Measurements from ENCODE around the gene SCCPDH. TPM values are rescaled to one million over a fixed set of nuclear protein-coding genes. Genes with fewer than 3 reads are reported as not detected.
A peak's percentile ranks its signal among the peaks of the same experiment; 100 is the strongest.

SCCPDH gene
- total and polyA plus RNA-seq, 2 donors (not counting 1 experiment from before 2014, with no cell fraction given) = 47.8 to 58.0 TPM

DNA sequence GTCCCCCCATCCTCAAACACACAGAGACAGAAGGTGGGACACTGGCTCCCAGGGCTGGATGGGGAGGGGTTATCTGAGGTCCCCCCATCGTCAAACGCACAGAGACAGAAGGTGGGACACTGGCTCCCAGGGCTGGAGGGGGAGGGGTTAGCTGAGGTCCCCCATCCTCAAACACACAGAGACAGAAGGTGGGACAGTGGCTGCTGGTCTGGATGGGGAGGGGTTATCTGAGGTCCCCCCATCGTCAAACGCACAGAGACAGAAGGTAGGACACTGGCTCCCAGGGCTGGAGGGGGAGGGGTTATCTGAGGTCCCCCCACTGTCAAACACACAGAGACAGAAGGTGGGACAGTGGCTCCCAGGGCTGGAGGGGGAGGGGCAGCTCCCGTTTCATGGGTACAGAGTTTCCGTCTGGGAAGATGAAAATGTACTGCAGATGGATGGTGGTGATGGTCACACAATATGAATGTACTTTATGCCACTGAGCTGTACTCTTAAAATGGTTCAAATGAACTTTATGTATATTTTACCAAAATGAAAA is 69.2 kb downstream of the SCCPDH start:
- Histone ChIP-seq H3K9me3 (ENCODE audit: control insufficient read depth, insufficient read depth, low read depth, low read length) (no peaks in the 10 kb centered on the region), H2AFZ (ENCODE audit: low read length) (no peak overlapping the region), H3K27me3 (ENCODE audit: control insufficient read depth, insufficient read depth, low read length) (no peaks in the 10 kb centered on the region), H3K4me3 (replicated peaks in 1 of 4; ENCODE audit: control extremely low read depth in 1 of 4, insufficient read depth in 1 of 4, low read depth in 3 of 4, low read length in 4 of 4) (no peak overlapping the region), H3K27ac (ENCODE audit: insufficient read depth, low read length) (no peak overlapping the region), H3K4me2 (ENCODE audit: extremely low read depth, insufficient read depth, low read length) (no peak overlapping the region), H4K20me1 (ENCODE audit: control insufficient read depth, extremely low read depth, insufficient read depth, low read length) (no peaks in the 10 kb centered on the region), H3K36me3 (ENCODE audit: control insufficient read depth, insufficient read depth, low read length) (no peaks in the 10 kb centered on the region), H3K9ac (ENCODE audit: insufficient read depth, low read length) (no peak overlapping the region), H3K4me1 (ENCODE audit: control insufficient read depth, extremely low read depth, insufficient read depth, low read length) (peaks cover 3% of the 10 kb centered on the region), H3K79me2 (ENCODE audit: control insufficient read depth, insufficient read depth, low read length) (no peaks in the 10 kb centered on the region)
- TF ChIP-seq, protein P1, sequence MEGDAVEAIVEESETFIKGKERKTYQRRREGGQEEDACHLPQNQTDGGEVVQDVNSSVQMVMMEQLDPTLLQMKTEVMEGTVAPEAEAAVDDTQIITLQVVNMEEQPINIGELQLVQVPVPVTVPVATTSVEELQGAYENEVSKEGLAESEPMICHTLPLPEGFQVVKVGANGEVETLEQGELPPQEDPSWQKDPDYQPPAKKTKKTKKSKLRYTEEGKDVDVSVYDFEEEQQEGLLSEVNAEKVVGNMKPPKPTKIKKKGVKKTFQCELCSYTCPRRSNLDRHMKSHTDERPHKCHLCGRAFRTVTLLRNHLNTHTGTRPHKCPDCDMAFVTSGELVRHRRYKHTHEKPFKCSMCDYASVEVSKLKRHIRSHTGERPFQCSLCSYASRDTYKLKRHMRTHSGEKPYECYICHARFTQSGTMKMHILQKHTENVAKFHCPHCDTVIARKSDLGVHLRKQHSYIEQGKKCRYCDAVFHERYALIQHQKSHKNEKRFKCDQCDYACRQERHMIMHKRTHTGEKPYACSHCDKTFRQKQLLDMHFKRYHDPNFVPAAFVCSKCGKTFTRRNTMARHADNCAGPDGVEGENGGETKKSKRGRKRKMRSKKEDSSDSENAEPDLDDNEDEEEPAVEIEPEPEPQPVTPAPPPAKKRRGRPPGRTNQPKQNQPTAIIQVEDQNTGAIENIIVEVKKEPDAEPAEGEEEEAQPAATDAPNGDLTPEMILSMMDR (conservative IDR thresholded peaks at IDR 0.05 in 1 of 2, IDR thresholded peaks at IDR 0.05 in 1 of 2; ENCODE audit: low read depth in 1 of 2, low read length in 2 of 2) = no peak
- TF ChIP-seq EZH2 (IDR thresholded peaks at IDR 0.05; ENCODE audit: low read length, missing control alignments) = no peak
- no peak for DNase-seq (ENCODE audit: low read depth in 2 of 2)

DNA sequence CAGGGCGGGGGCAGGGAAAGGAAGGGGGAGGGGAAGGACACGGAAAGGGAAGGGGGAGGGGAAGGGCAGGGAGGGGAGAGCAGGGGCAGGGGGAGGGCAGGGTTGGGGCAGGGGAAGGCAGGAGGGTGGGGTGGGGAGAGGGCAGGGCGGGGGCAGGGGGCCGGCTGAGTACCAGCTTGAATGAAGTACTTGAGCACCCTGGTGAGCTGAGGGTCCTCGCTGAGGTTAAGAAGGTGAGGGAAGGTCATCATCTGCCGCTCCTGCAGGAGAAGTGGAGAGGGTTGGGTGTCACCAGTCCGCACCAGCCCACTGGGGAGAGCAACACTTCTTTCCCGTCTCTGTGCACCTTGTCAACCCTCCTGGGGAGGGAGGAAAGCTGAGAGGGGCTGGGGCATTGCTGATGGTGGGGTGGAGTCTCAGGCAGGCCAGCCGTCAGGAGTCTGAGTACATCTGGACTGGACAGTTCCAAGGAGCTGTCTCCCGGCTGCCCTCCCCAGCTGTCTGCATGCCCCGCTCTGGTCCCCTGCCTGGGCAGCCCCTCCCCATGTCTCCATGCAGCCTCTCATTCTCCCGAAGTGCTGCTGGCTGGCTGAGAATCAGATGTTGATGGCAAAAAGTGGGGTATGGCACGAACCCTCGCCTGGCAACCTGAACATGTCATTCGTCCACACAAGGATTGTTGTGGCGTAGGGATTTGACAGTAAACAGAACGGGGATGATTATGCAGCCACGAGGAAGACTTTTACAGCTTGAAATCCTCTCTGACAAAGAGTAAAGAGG is 70.0 kb downstream of the SCCPDH start:
- H3K4me1 ChIP-seq (ENCODE audit: control insufficient read depth, extremely low read depth, insufficient read depth, low read length) = peaks cover 3% of the 10 kb centered on the region
- H2AFZ ChIP-seq (ENCODE audit: low read length) = peak overlapping the region; percentile 2
- H3K36me3 ChIP-seq (ENCODE audit: control insufficient read depth, insufficient read depth, low read length) = no peaks in the 10 kb centered on the region
- H3K9me3 ChIP-seq (ENCODE audit: control insufficient read depth, insufficient read depth, low read depth, low read length) = no peaks in the 10 kb centered on the region
- no peak overlapping the region for H3K9ac ChIP-seq (ENCODE audit: insufficient read depth, low read length)
- peak overlapping the region; percentile 68 for H3K4me2 ChIP-seq (ENCODE audit: extremely low read depth, insufficient read depth, low read length)
- H3K27me3 ChIP-seq (ENCODE audit: control insufficient read depth, insufficient read depth, low read length) = no peaks in the 10 kb centered on the region
- H4K20me1 ChIP-seq (ENCODE audit: control insufficient read depth, extremely low read depth, insufficient read depth, low read length) = no peaks in the 10 kb centered on the region
- no peak overlapping the region for H3K27ac ChIP-seq (ENCODE audit: insufficient read depth, low read length)
- DNase-seq (ENCODE audit: low read depth in 2 of 2) = peak; percentile 2 to 54
- no peaks in the 10 kb centered on the region for H3K79me2 ChIP-seq (ENCODE audit: control insufficient read depth, insufficient read depth, low read length)
- no peak overlapping the region for H3K4me3 ChIP-seq (replicated peaks in 1 of 4; ENCODE audit: control extremely low read depth in 1 of 4, insufficient read depth in 1 of 4, low read depth in 3 of 4, low read length in 4 of 4)
- no peak for TF ChIP-seq EZH2 (IDR thresholded peaks at IDR 0.05; ENCODE audit: low read length, missing control alignments)
- TF ChIP-seq, protein P1 (conservative IDR thresholded peaks at IDR 0.05 in 1 of 2, IDR thresholded peaks at IDR 0.05 in 1 of 2; ENCODE audit: low read depth in 1 of 2, low read length in 2 of 2) = no peak

DNA sequence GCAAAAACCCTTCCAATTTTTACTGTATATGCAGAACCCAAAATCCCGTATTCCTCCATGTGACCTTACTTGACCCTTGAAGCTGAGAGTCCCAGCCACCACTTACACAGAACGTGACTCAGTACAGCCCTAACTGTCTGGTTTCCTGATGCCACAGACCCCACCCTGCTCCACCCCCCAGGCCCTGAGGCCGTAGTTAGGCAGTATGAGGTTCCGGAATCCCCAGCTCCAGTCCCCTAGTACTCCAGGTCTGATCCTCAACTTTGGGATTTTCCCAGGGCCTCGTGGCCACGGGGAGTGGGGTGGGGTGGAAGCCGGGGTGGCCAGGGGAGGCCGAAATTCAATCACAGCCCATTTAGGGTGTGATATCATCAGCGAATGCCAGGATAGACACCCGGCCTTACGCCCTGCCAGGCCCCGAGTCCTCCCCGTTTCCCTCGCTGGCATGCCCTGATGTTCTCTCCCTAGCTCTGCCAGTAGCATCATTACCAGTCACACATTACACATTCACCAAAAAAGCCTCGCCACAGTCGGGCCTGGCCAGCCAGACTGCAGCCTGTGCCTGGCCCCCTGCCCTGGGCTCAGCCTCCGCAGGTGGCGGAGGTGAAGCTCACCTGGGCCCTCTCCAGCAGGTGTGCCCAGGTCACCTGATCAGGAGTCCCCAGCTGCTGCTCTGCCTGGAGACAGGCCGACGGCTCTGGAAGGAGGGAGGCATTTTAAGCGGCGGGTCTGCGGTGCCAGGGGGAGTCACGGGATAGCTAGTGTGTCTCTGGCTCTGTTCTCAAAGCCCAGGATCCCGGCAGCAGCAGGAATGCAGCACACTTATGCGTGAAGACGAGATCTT is 70.8 kb downstream of the SCCPDH start:
- DNase-seq (ENCODE audit: low read depth in 2 of 2) = peak; percentile 6 to 60
- peak overlapping the region; percentile 68 for H3K4me2 ChIP-seq (ENCODE audit: extremely low read depth, insufficient read depth, low read length)
- H2AFZ ChIP-seq (ENCODE audit: low read length) = peak overlapping the region; percentile 2
- no peaks in the 10 kb centered on the region for H3K27me3 ChIP-seq (ENCODE audit: control insufficient read depth, insufficient read depth, low read length)
- no peaks in the 10 kb centered on the region for H3K36me3 ChIP-seq (ENCODE audit: control insufficient read depth, insufficient read depth, low read length)
- no peaks in the 10 kb centered on the region for H3K79me2 ChIP-seq (ENCODE audit: control insufficient read depth, insufficient read depth, low read length)
- no peaks in the 10 kb centered on the region for H4K20me1 ChIP-seq (ENCODE audit: control insufficient read depth, extremely low read depth, insufficient read depth, low read length)
- H3K9me3 ChIP-seq (ENCODE audit: control insufficient read depth, insufficient read depth, low read depth, low read length) = no peaks in the 10 kb centered on the region
- no peak overlapping the region for H3K4me3 ChIP-seq (replicated peaks in 1 of 4; ENCODE audit: control extremely low read depth in 1 of 4, insufficient read depth in 1 of 4, low read depth in 3 of 4, low read length in 4 of 4)
- no peak overlapping the region for H3K9ac ChIP-seq (ENCODE audit: insufficient read depth, low read length)
- H3K4me1 ChIP-seq (ENCODE audit: control insufficient read depth, extremely low read depth, insufficient read depth, low read length) = peaks cover 3% of the 10 kb centered on the region
- no peak overlapping the region for H3K27ac ChIP-seq (ENCODE audit: insufficient read depth, low read length)
- no peak for TF ChIP-seq EZH2 (IDR thresholded peaks at IDR 0.05; ENCODE audit: low read length, missing control alignments)
- TF ChIP-seq, protein P1 (conservative IDR thresholded peaks at IDR 0.05 in 1 of 2, IDR thresholded peaks at IDR 0.05 in 1 of 2; ENCODE audit: low read depth in 1 of 2, low read length in 2 of 2) = no peak

Data from fibroblast of lung (primary cell).